UCSD-AML1 (cell line): ENCODE results near the gene SLC35B4.

Experiments used
- DNase-seq: peaks from one replicate; lab custom pipeline; 2025; ENCODE audit not compliant: unreplicated experiment; lab: John Stamatoyannopoulos, UW

Gene SLC35B4, protein sequence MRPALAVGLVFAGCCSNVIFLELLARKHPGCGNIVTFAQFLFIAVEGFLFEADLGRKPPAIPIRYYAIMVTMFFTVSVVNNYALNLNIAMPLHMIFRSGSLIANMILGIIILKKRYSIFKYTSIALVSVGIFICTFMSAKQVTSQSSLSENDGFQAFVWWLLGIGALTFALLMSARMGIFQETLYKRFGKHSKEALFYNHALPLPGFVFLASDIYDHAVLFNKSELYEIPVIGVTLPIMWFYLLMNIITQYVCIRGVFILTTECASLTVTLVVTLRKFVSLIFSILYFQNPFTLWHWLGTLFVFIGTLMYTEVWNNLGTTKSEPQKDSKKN

DNA sequence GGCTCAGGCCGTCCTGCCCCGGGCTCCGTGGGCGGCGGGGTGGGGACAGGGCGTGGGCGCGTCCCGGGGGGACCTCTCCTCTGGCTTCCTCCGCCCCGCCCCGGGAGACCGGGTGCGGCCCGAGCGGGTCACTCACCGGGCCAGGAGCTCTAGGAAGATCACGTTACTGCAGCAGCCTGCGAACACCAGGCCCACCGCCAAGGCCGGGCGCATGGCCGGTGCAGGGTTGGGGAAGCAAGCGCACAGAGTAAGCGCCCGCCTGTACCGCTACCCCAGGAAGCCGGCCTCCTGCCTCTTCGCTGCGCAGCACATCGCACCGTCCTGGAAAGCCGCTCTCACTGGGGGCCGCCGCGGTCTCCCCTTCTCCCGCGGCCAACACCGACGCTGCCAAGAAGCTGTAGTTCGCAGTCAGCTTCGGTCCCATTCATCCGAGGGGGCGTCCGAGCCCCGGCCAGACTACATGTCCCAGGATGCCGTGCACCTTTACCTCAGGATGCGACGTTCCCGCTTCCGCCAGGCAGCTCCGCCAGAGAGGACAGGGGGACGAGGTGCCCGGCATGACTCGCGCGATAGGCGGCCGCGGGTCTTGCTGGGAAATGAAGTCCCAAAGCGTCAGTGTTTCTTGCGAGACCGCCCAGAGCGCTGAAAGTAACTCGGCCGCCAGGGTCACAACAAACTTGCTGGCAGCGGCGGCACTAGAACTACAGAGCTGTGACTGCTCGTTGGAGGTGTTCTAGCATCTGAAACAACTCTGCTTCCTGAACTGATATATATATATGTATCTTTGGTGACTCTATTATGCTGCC is at the start of gene SLC35B4:
Gene SLC35B4 (minus strand): TSS at position 392 of the 806 bp plus-strand sequence. CDS start 179 bp downstream, at position 213.
- peak; percentile 87 for DNase-seq

DNA sequence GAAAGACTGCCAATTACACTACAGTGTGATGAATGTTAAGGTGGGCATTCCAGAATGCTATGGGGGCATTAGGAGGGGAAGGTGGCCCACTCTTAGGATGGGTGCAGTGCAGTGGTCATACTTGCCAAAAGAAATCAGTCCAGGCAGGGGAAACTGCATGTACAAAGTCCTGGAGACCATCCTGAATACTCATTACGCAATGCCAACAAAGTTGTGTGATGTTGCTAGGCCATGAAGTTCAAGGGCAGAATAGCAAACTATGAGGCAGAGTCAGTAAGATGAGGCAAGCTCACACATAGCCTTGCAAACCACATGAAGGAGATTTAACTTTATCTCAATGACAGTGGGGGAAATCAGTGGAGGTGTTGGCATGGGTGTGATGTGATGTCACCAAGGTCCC is 49.8 kb upstream of the SLC35B4 start:
- no peak for DNase-seq

DNA sequence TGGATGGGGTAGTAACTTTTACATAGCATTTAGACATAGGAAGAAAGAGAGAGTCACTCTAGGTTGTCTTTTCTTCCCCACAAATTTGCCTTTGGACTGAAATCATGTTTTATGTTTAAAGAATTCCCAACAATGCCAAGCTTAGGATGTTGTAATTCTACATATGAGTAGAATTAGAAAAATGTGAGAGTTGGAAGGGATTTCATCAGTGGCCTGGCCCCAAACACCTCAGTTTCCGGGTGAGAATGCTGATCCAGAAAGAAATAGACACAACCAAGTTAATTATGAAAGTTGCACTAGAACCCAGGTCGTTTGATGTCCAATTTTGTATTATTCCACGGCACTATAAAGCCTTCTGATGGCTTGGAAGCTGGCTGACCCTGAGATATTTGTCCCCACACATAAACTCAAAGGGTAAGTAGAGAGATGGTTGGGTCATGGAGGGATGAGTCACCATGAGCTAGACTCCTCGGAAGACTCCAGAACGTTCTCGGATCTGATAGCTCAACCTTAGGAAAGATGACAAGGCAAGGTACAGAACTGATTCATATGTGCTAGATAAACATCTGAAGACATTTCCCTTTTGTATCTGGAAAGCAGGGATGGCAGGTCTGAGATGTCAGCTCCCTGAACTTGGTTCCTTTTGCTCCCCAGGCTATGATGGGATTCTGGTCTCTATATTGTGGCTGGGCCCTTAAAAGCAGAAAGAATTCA is 48.8 kb upstream of the SLC35B4 start:
- no peak for DNase-seq

DNA sequence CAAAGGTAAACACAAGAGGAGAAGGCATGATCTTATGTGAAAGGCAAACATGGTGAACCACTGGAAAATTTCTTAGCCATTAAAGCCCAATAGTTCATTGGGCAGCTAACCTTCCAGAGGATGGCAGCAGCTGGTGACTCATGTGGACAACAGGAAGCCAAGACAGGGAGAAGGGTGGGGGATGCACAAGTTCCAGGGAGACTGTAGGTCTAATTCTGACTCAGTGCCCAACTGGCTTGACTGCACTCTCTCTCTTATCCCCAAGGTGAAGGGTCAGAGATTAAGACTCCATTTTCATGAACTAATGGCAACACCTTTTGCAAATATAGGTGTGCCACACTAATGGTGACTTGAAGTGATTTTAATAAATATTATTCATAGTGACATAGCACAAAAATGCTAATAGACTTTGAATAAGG is 47.9 kb upstream of the SLC35B4 start:
- no peak for DNase-seq

DNA sequence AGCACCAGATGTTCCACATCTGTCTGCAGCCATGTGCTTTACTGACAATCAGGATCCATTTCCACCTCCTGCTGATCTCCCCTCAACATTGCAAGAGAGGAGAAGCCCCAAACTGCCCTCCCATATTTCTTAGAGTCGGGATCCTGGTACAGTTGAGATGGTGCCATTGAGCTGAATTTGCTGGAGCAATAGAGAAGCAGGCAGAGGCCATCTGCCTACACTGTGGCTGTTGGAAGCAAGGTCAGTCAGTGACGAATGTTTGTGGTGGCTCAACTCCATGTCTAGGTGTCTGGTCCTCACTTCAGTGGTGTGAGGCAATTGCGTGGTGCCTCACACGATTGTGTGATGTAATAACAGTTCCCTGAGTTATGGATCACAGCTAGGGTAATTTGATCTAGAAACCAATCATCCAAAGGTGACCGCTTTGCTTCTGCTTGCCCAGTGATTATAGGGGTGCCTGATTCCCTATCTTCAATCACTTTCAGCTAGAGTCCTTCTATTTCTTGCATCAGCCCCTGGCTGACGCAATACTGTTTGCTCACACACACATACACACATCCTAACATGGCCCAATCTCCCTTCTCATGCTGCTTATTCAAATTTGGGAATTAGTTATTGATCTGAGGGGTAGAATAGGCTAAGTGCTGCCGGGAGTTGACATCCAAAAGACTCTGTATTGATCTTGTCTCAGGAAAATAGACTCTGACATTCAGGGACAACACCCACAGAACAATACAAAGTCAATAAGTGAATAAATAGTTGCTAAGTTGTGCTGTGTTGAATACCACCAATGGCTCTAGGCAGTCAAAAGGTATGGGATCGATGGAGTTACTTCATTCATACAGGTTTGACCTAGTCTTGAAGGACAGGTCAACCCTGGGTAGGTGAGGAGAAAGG is 46.1 kb upstream of the SLC35B4 start:
- no peak for DNase-seq

DNA sequence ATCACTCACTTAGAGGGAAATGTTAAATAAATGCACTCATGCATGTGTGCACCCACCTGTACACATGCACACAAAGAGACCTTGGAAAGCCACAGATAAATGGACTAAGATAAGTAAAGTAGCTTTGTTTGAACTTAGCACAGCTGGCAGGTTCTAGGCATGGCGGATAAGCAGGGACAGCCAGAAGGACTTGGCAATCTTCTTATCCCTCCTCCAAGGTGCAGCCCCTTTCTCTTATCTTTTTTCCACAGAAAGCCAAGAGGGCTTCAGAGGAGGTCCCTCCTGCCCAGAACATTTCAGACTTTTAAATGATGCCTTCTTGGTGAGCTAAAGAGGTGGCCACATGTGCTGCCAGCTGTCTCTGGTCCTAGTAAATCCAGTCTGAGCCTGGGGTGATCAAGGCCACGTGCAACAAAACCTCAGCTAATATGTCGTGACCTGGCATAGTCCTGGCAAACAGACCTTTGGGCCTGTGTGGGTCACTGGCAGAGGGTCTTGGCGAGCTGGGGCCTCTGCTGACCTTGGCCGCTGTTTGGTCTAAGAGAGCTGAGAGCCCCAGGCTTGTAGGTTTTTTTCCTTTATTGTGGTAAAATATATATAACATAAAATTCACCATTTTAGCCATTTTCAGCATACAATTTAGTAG is 43.2 kb upstream of the SLC35B4 start:
- no peak for DNase-seq

DNA sequence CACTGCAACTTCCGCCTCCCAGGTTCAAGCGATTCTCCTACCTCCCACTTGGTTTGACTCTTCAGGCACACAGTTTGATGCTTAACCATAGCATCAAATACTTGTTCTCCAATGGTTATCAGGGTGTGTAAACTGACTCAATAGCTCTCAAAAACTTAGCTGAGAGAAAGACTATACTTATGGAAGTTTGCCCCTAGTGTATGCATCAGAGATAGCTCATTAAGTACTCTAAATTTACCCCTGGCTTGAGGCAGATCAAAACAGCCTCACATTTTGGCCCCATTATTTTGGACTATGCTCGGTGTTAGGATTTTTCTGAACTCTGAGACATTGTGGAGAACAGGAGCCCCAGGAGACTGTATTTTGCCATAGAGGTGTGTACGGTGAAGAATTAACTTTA is 40.8 kb upstream of the SLC35B4 start:
- no peak for DNase-seq

DNA sequence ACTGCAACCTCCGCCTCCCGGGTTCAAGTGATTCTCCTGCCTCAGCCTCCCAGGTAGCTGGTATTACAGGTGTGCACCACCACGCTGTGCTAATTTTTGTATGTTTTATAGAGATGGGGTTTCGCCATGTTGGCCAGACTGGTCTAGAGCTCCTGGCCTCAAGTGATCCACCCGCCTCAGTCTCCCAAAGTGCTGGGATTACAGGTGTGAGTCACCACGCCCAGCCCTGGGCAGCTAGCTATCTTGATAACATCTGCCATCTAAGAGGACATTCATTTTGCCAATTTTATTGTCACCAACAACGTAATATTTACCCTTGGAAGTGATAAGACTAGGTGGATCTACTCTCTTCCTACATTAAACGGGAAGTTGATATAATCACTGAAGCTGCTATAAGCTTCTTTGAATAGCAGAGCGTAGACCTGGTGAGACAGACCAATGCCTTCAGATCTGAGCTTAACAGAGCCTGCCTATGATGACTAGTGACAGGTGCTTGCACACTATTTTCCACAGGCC is 39.7 kb upstream of the SLC35B4 start:
- no peak for DNase-seq

DNA sequence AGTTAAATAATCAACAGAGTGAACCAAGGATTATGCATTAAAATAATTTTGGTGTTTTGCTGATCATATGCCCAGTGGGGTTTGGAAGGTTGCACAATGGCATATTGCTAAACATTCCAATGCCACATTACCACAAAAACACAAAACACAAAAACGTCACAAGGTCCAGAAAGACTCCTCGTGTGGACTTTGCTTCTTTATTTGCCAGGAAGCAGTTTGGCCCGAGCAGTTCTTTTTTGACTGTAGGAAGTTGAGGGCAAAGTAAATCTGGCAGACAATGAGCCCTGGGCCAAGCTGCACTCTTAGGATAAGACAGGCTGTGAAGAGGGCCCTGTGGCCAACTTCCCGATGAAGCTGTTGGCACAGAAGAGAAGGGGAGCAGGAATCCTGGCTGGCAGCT is 39.2 kb upstream of the SLC35B4 start:
- no peak for DNase-seq

DNA sequence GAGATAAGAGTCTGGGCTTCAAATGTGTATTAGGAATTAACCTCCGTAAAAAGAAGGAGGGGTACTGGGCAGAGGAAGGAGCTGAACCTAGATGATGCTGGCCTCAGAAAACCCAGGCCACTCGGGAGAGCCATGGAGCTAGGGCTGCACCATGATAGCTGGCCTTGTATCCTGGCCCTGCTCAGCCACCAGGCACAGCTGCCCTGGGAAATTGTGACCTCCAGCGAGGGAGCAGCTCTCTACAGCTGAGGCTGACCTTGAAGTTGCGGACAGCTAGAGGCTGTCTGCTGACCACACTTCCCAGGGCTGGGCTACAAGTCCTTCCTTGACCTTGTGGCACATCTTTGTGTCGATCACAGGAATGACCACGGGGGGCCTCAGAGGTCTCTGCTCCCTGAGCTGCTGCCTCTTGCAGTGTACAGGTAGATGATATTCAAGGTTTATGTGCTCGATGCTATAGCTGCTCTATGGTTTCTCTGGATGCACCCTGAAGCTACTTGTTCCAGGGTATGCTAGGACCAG is 38.3 kb upstream of the SLC35B4 start:
- no peak for DNase-seq

DNA sequence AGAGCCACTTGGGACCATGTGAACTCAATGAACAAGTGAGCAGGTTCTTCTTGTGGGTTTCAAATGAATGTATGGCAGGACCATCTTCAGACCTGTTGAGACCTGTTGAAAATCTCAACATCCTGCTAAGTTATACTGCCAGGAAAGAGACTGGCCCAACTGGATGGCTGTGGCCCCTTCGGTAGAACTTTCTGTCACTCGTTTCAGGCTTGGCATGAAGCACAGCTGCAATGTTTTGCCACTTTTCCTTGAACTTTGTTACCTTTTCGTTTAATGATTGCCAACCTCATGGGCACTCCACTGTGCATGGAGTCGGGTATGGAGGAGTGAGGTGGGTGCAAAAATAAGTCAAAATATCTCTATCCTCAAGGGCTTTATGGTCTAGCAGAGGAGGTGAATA is 36.7 kb upstream of the SLC35B4 start:
- DNase-seq = no peak

DNA sequence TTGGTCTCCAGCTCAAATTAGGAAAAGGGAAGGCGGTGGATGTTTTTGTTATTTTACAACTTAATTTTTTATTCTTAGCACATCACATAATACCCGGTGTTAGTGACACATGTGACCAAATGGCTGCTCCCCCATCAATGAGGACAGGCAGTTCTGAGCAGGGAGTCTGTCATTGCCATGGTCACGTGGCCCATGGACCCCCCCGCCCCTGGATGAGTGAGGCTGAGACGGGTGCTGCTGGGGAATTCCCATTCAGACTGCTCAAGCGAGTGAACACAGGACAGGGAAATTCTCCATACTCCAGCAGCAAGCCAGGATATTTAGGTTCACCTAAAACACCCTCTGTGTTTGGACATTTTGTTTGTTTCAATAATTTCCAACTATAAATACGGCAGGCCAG is 34.7 kb upstream of the SLC35B4 start:
- no peak for DNase-seq

DNA sequence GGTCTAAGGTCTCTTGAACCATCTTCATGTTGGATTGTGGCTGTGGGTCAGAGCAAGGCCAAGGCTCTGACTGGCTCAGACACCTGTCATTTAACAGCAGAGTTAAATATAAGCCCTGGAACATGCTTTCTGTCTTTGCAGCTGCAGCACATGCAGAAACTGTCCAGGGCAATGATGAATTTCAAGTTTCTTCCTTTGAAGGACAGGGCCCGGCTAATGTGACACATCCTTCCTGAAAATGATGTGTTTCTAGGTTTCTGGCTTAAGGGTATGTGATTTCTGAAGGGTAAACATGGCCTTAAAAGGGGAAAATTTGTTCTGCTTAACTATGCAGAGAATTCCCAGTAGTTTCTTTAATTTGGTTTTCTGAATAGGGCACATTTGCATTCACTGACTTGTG is 34.0 kb upstream of the SLC35B4 start:
- DNase-seq = no peak

DNA sequence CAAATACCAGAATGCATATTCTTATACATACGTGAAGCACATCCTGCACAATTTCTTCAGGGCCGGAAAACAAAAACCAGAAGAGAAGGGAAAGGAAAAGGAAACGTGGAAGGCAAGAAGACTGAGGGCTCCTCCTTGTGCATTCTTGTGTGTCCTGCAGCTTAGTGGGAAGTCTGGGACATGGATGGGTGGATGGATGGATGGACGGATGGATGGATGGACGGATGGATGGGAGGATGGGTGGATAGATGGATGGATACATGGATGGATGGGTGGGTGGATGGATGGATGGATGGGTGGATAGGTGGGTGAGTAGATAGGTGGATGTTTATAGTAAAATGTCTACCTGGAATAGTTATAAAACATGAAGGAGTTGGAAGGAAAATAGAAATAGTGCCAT is 30.8 kb upstream of the SLC35B4 start:
- DNase-seq = no peak

DNA sequence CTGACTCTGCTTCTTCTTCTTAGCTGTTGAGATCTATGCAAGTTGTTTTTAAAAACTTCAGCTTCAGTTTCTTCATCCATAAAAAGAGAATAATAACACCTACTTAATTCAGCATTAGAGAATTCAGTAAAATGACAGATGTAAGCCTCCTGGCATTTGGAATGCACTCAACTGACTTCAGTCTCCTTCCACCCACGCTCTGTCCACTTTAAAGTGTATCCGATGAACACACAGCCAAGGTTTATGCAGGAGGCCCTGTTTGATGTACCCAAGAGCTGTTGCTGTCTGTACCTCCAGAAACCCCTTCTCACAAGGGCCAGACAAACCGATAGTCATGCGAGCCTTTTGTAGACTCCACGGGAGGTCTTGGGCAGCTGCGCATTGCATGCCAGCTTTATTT is 27.1 kb upstream of the SLC35B4 start:
- DNase-seq = no peak

DNA sequence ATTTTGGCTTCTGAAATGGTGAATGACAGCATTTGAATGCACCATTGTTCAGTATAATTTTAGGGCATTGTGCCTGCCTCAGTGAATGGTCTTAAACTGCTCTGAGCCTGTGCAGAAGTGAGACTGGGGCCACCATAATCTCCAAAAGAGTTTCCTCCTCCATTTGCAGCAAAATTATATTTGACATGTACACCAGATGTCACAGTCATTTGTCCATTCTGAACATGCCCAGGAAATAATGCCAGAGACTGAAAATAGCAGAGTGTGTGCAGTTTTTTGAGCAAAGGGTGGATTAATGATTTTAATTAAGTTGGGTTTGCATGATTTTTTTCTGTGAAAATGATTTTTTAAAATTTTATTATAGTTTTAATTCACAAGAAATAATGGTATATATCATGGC is 26.4 kb upstream of the SLC35B4 start:
- no peak for DNase-seq

DNA sequence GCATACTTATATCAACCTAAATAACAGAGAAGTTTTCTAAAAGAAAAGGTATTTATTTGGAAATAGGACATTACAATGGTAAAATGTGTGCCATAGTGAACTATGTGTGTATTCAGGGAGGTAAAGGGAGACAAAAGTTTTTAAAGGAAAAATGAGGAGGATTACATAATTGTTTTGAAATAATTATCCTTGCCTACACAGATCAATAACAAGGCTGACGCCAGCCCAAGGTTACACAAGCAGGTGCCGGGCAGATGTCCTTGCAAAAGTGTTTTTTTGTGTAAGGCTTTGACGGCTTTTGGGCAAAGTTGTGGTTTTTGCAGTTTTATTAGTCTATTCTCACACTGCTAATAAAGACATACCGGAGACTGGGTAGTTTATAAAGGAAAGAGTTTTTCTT is 22.7 kb upstream of the SLC35B4 start:
- DNase-seq = no peak

DNA sequence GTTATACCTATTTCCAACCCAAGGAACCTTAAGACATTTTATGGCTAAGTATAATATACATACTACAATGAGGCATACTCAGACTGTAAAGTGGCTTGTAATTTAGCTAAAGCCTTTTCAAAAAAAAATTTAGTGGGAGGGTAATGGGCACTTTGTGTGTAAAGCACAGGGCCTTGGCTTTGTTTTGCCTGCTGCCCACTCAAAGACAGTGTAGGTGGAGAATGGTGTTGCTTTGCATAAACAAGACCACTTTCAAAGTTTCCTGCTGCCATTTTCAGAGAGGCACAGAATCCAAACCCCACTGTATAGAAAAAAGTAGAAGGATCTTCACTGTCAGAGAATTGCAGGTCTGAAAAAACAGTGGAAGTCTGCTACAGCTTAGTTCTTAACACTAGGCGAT is 21.2 kb upstream of the SLC35B4 start:
- DNase-seq = no peak

DNA sequence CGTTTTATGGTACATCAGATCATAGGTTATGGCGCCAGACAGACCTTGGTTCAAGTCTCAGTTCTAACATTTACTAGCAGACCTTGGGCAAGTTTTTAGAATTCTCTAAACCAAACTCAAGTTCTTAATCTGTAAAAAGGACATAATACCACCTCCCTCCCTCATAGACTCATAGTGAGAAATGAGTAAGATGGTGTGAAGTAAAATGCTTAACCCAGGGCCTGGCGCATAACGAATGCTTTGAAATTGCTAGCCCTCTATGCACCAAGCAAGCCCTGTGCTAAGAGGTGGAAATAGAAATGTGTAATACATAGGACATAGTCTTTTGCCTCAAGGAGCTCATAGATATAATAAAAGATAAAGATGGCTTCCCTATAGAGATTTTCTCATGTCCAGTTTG is 17.7 kb upstream of the SLC35B4 start:
- DNase-seq = no peak

DNA sequence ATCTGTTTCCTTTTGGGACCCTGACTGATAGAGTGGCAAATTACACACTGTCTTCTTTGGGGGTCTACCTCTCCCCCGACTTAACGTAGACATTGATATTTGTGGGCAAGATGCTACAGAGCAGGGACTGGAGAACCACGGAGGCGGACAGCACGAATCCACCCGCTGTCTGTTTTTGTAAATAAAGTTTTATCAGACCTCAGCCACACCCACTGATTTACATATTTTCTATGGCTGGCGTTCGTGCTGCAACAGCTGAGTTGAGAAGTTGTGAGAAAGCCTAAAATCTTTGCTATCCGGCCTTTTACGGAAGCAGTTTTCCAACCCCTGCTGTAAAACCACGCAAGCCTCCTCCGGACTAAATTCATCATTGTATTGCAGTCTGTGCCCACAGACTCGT is 17.2 kb upstream of the SLC35B4 start:
- no peak for DNase-seq
